Breast epithelium (tissue), 4 donors: ENCODE results near the gene CLCN2. TPM values are rescaled to one million over a fixed set of nuclear protein-coding genes. Genes with fewer than 3 reads are reported as not detected.

Source experiments
- DNase-seq, 2 donors: peaks; one replicate each; pipeline ENCODE4 v3.0.0-alpha.2; 2019; ENCODE audit warnings: low spot score in 2 of 2
- H3K27ac ChIP-seq, 2 donors: fragments of 200-600 bp; sonication (generic) in 1 of 2; one replicate each; pipeline ENCODE4 v1.5.1; 2016 to 2019; ENCODE audit warnings: mild to moderate bottlenecking in 1 of 2
- H3K27me3 ChIP-seq, 2 donors: fragments of 200-600 bp; sonication (generic) in 1 of 2; one replicate each; pipeline versions ENCODE4 v1.5.1 to v1.6.0; 2017 to 2019; ENCODE audit warnings: control low read depth in 1 of 2, mild to moderate bottlenecking in 1 of 2
- H3K36me3 ChIP-seq: fragments of 200-600 bp; one replicate; pipeline ENCODE4 v1.5.1; 2019
- H3K4me1 ChIP-seq, 2 donors: fragments of 200-600 bp; sonication (generic); one replicate each; pipeline ENCODE4 v1.5.1; 2016 to 2019; ENCODE audit warnings: control low read depth in 1 of 2
- H3K4me3 ChIP-seq, 3 donors: fragments of 200-600 bp; sonication (generic); 1 replicate in 2 of 3; 2 replicates in 1 of 3; pipeline ENCODE4 v1.5.1; 2016 to 2019; ENCODE audit warnings: mild to moderate bottlenecking in 3 of 3, moderate library complexity in 2 of 3
- H3K9me3 ChIP-seq, 2 donors: fragments of 200-600 bp; sonication (generic) in 1 of 2; one replicate each; pipeline ENCODE4 v1.5.1; 2016 to 2019; ENCODE audit warnings: control low read depth in 1 of 2
- CTCF ChIP-seq, 3 donors: fragments of 450-650 bp; IDR thresholded peaks; one replicate each; pipeline ENCODE4 v1.5.1; 2016 to 2017; ENCODE audit warnings: antibody characterized with exemption in 3 of 3, mild to moderate bottlenecking in 3 of 3, moderate library complexity in 3 of 3
- POLR2A ChIP-seq: fragments of 450-650 bp; IDR thresholded peaks from one replicate; pipeline ENCODE4 v1.6.1; 2016; ENCODE audit warnings: antibody characterized with exemption, mild to moderate bottlenecking, moderate library complexity
- POLR2AphosphoS5 ChIP-seq, 3 donors: sonication (generic); formaldehyde crosslinking; IDR thresholded peaks; one replicate each; pipeline ENCODE4 v1.6.1; 2017; ENCODE audit warnings: antibody characterized with exemption in 3 of 3
- intact Hi-C: fragments of 100-400 bp; cut with DNase I; formaldehyde crosslinking; loops from one replicate; pipeline ENCODE4 v1.15.1; 2023; ENCODE audit warnings: low total_unique reads
- total RNA-seq, 3 donors: library from RNA; depleted of rRNA; stranded (reverse); fragments of >200 nt; gene quantifications; one replicate each; pipeline ENCODE4 v1.1.0, GENCODE V29; 2016

Gene CLCN2
- total RNA-seq, 3 donors from 2014 or later = 2.1 to 4.2 (median 2.6) TPM

- no peaks in the 10 kb centered on the region for H3K9me3 ChIP-seq
- no peak overlapping the region for H3K4me3 ChIP-seq
- H3K4me1 ChIP-seq = no peaks in the 10 kb centered on the region
- DNase-seq = no peak
- H3K27me3 ChIP-seq = no peaks in the 10 kb centered on the region
- H3K27ac ChIP-seq = no peak overlapping the region
- TF ChIP-seq POLR2A (no peak), POLR2AphosphoS5 (IDR thresholded peaks at IDR 0.05) (no peak), CTCF (IDR thresholded peaks at IDR 0.05) (no peak)
- intact Hi-C loops = no loop called here
- no peaks in the 10 kb centered on the region for H3K36me3 ChIP-seq
These were observed 27.5 kb upstream of the CLCN2 start for GRCh38 chr3:184388936-184389230.

- H3K4me1 ChIP-seq = no peaks in the 10 kb centered on the region
- DNase-seq = no peak
- no peaks in the 10 kb centered on the region for H3K27me3 ChIP-seq
- no peak overlapping the region for H3K4me3 ChIP-seq
- TF ChIP-seq CTCF (IDR thresholded peaks at IDR 0.05) (no peak), POLR2A (no peak), POLR2AphosphoS5 (IDR thresholded peaks at IDR 0.05) (no peak)
- H3K36me3 ChIP-seq = no peaks in the 10 kb centered on the region
- H3K9me3 ChIP-seq = no peaks in the 10 kb centered on the region
- intact Hi-C loops = no loop called here
- H3K27ac ChIP-seq = no peak overlapping the region
These were observed 26.9 kb upstream of the CLCN2 start for GRCh38 chr3:184388164-184388935.

- Histone ChIP-seq H3K27me3 (no peaks in the 10 kb centered on the region), H3K4me1 (no peaks in the 10 kb centered on the region), H3K9me3 (no peaks in the 10 kb centered on the region), H3K27ac (no peak overlapping the region), H3K36me3 (no peaks in the 10 kb centered on the region), H3K4me3 (no peak overlapping the region)
- intact Hi-C loops = no loop called here
- no peak for DNase-seq
- TF ChIP-seq CTCF (IDR thresholded peaks at IDR 0.05) = no peak
- no peak for TF ChIP-seq POLR2AphosphoS5 (IDR thresholded peaks at IDR 0.05)
- TF ChIP-seq POLR2A = no peak
These were observed 25.8 kb upstream of the CLCN2 start for GRCh38 chr3:184387174-184387714.

- TF ChIP-seq CTCF (IDR thresholded peaks at IDR 0.05) = no peak
- TF ChIP-seq POLR2AphosphoS5 (IDR thresholded peaks at IDR 0.05) = no peak
- TF ChIP-seq POLR2A = no peak
- intact Hi-C loops = no loop called here
- Histone ChIP-seq H3K4me1 (no peaks in the 10 kb centered on the region), H3K27me3 (no peaks in the 10 kb centered on the region), H3K9me3 (no peaks in the 10 kb centered on the region), H3K27ac (no peak overlapping the region), H3K4me3 (no peak overlapping the region), H3K36me3 (no peaks in the 10 kb centered on the region)
- no peak for DNase-seq
These were observed 24.8 kb upstream of the CLCN2 start for GRCh38 chr3:184386047-184386806.

- TF ChIP-seq CTCF (IDR thresholded peaks at IDR 0.05) = no peak
- no peak for TF ChIP-seq POLR2AphosphoS5 (IDR thresholded peaks at IDR 0.05)
- TF ChIP-seq POLR2A = no peak
- H3K27ac ChIP-seq = no peak overlapping the region
These were observed 23.5 kb upstream of the CLCN2 start for GRCh38 chr3:184384856-184385422.

More at GRCh38 chr3:184384856-184385422, 23.5 kb upstream of the CLCN2 start:
- no peaks in the 10 kb centered on the region for H3K27me3 ChIP-seq
- intact Hi-C loops = loop anchor here (1.0 kb wide), 1 partner anchor 31 kb away; no protein-coding TSS in a partner anchor
- H3K9me3 ChIP-seq = no peaks in the 10 kb centered on the region
- H3K4me3 ChIP-seq = no peak overlapping the region
- DNase-seq = no peak
- no peaks in the 10 kb centered on the region for H3K36me3 ChIP-seq
- H3K4me1 ChIP-seq = no peaks in the 10 kb centered on the region
